CD4-positive, alpha-beta T cell treated with Interleukin-10 for 1 hour (primary cell): Measurements from ENCODE around the gene GAS2L1.

Experiments used
- DNase-seq: peaks from one replicate; pipeline ENCODE4 v3.0.0-alpha.2; 2020

GAS2L1 gene

GRCh38 chr22:29306175-29306834 is at the start of gene GAS2L1:
Gene GAS2L1, plus strand, starts transcription at chr22:29306650. Its CDS starts 1,456 bp downstream, at chr22:29308106.
- DNase-seq: peak; percentile 39

DNA sequence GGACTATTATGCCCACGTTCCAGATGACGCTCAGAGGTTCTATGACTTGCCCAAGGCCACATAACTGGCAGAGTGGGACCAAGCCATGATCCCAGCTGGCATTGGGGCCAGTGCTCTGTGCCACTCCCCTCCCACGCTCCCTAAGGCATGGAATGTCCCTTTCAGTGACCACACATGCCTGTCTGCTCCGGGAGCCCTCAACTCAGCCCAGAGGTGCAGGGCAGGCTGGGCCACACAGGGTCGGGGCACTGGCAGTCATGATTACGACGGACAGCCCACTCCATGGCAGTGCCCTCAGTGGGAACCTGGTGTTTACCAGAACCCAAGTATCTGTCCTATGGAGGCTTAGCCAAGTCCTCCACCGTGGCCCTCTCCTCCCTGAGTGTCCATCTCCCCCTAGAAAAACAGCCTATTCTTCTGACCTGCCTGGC is 48.7 kb upstream of the GAS2L1 start:
- DNase-seq: no peak

GRCh38 chr22:29258407-29259252 is 47.8 kb upstream of the GAS2L1 start:
- DNase-seq: no peak

- DNase-seq: no peak
Measured at GRCh38 chr22:29259253-29259899, 47.1 kb upstream of the GAS2L1 start.

DNA sequence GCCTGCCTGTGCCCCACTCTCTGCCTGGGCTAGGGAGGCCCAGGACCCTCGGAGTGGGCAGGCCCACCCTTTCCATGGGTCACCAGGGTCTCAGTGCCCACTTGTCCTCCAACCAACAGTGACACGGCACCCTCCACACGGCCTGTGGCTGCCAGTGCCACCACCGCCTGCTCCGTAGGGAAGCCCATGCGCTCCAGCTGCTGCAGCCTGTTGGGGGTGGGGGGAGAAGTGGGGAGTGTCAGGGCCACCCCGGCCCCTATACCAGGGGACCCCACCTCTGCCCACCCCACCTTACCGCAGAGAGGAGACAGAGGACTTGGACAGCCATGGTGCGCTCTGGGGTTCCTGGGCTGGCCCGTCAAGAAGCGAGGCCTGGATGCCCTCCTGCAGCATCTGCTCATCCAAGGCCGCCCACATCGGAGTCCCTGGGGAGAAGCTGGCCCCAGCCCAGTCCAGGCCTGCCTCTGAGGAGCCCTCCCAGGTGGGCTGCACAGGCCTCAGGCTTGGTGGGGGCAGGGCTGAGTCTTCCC is 46.4 kb upstream of the GAS2L1 start:
- no peak for DNase-seq

DNA sequence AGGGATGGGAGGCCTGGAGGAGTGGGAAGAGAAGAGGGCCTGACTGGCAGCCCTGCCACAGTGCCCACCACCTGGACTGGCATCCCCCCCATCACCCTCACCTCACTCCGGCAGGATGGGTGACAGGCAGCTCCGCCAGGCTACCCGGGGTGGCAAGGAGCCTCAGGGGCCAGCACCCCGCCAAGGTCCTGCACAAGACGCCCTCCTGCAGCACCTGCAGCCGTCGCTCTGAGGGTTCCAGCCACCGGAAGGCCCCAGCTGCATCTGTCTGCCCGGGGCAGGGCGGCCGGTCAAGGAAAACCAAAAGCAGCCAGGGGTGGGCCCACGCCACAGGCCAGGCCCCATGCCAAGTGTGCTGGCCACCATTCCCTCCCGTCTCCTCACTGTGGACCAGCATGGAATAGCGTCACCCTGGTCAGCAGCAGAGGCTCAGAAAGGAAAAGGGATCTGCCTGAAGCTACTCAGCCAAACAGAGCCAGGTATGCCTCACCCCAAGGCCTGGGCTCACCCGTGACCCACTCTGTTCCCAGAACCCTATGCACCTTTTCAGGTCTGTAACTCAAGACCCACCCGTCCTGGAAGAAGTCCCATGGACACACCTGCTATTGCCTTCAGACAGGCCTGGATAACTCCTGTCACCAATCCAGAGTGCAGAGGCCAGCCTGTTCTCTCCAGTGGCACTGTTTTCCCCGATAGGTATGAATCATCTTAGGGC is 45.7 kb upstream of the GAS2L1 start:
- DNase-seq: no peak

GRCh38 chr22:29263791-29264276 is 42.6 kb upstream of the GAS2L1 start:
- DNase-seq: no peak

DNA sequence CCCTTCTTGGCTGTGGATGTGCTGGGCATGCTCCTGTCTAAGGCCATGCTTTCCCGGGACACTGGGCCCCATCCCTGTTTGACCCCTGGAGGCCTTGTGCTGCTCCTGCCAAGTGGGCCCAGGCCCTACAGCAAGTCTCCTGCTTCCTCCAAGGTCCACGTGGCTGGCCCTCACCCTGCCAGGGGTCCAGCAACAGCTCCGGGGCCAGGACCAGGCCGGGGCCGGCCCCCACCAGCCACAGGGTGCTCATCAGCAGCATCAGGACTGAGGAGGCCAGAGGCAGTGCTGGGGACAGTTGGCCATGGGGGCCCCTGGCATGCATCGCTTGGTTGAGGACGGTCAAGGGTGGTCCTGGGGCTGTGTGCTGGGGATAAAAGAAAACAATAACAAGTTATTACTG is 41.1 kb upstream of the GAS2L1 start:
- DNase-seq: no peak

DNA sequence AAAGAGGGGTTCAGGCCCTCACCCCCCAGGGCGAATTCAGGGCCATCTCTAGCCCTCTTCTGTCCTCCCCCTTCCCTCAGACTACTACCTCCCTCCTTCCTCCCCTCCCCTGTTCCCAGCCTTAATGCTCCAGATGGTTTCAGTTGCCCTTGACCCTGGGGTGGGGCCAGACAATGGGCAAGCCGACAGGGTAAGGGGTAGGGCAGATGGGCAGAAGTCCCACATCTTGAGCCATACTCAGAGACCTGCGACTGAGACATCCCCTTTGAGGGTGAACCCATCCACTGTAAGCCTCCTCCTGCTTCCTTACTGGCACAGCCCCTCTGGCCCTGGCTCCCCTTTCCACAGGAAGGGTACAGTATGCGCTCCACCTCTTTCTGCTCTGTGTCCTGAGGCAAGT is 40.5 kb upstream of the GAS2L1 start:
- DNase-seq: no peak

GRCh38 chr22:29266564-29267461 is 39.6 kb upstream of the GAS2L1 start:
- DNase-seq: no peak

DNA sequence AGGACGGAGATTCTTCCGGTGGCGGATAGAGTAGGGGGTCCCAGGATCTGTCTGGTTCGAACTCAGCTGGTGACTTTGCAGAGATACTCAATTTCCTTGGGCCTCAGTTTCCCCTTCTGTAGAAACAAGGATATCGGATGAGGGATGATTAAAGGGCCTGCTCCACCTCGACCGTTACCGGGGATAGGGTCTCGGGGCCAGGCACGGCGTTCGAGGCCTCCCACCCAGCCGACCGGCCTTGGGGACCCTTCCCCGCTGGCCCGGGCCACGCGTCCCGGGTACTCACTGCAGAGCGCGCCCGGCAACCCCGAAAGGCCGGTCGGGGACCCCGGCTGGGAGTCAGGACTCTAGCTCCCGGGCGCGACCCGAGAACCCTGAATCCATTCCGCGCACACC is 39.0 kb upstream of the GAS2L1 start:
- no peak for DNase-seq

- peak; percentile 98 for DNase-seq
Measured at GRCh38 chr22:29267858-29268510, 38.5 kb upstream of the GAS2L1 start, which contains the start of the genes EWSR1 and RHBDD3. Gene EWSR1, plus strand, starts transcription at chr22:29268268. Its CDS starts 69 bp downstream, at chr22:29268337. Gene RHBDD3, minus strand, starts transcription at chr22:29267981. Its CDS starts 2,355 bp downstream, at chr22:29265626.

- DNase-seq: peak; percentile 42
Measured at GRCh38 chr22:29268511-29269229, 37.8 kb upstream of the GAS2L1 start.

DNA sequence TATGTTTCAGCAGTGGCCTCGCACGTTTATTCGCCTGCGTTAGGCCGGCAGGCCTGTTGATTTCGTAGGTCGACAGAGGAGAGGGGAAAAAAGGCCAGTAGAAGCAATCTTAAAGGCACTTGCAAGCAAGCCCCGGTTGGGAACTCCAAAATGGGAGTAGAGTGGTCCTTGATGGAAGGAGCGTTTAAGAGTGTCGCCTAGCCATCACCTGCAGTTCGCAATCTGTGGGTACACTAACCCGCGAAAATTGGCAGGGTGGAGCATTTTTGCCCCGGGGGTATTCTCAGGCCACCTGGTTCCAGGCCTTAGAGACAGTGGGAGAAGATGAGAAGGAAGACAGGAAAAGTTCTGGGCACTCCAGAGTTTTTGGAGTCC is 37.2 kb upstream of the GAS2L1 start:
- no peak for DNase-seq

- peak; percentile 7 for DNase-seq
Measured at GRCh38 chr22:29269731-29270474, 36.5 kb upstream of the GAS2L1 start.

GRCh38 chr22:29270475-29271271 is 35.8 kb upstream of the GAS2L1 start:
- DNase-seq: no peak

DNA sequence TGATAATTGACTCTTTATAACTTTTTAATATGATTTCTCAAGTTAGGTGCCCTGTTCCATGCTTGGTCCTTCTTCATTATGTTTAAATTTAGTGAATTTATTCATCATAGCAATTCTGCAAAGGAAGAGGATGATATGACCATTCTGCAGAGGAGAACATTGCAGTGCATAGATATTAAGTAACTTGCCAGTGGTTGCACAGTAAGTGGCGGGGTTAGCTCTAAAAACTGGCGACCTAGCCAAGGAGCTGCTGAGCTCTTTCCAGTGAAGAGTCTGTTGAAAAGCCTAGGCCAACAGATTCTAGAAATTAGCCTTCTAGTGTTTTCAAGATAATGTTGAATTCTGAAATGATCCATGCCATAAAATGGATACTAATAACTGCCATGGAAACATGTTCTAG is 33.8 kb upstream of the GAS2L1 start:
- no peak for DNase-seq

- DNase-seq: no peak
Measured at GRCh38 chr22:29275167-29275566, 31.3 kb upstream of the GAS2L1 start.
